HCT116 (cell line): ENCODE results near the gene SGMS2.

Experiments
- CEBPB ChIP-seq: IDR thresholded peaks from 2 replicates; pipeline ENCODE4 v1.6.1; 2012; ENCODE audit warnings: low read depth
- CTCF ChIP-seq, 3 experiments: fragments of 200-600 bp in 1 of 3; sonication (generic) in 1 of 3; IDR thresholded peaks in 2 of 3; conservative IDR thresholded peaks in 1 of 3; 2 replicates each; pipeline ENCODE4 v1.5.1; 2012 to 2017; ENCODE audit warnings: low read depth in 2 of 3, low read length in 2 of 3, antibody characterized with exemption in 1 of 3, borderline replicate concordance in 1 of 3, control low read depth in 1 of 3, mild to moderate bottlenecking in 1 of 3, mixed read lengths in 1 of 3, mixed run types in 1 of 3, moderate library complexity in 1 of 3; ENCODE audit not compliant: insufficient read depth in 1 of 3
- ELF1 ChIP-seq: IDR thresholded peaks from 2 replicates; pipeline ENCODE4 v1.6.1; 2012; ENCODE audit warnings: low read depth, borderline replicate concordance
- EZH2 ChIP-seq: fragments of 200-600 bp; sonication (generic); IDR thresholded peaks from 2 replicates; pipeline ENCODE4 v1.6.1; 2017; ENCODE audit warnings: antibody characterized with exemption, mixed run types
- EZH2phosphoT487 ChIP-seq: fragments of 200-600 bp; IDR thresholded peaks from 2 replicates; pipeline ENCODE4 v1.6.1; 2018; ENCODE audit warnings: antibody characterized with exemption, borderline replicate concordance
- MAX ChIP-seq: IDR thresholded peaks from 2 replicates; pipeline ENCODE4 v1.6.1; 2012
- POLR2A ChIP-seq: IDR thresholded peaks from 2 replicates; pipeline ENCODE4 v1.7.0; 2011; ENCODE audit warnings: borderline replicate concordance; ENCODE audit not compliant: insufficient read depth, insufficient read length; ENCODE audit errors: extremely low read depth
- POLR2AphosphoS5 ChIP-seq: IDR thresholded peaks from 2 replicates; pipeline ENCODE4 v1.6.1; 2011; ENCODE audit warnings: mild to moderate bottlenecking, low read depth, low read length, moderate library complexity
- RAD21 ChIP-seq: IDR thresholded peaks from 2 replicates; pipeline ENCODE4 v1.6.1; 2012; ENCODE audit warnings: low read depth, mild to moderate bottlenecking
- REST ChIP-seq: IDR thresholded peaks from 2 replicates; pipeline ENCODE4 v1.6.1; 2012; ENCODE audit warnings: low read depth
- SIN3A ChIP-seq: IDR thresholded peaks from 2 replicates; pipeline ENCODE4 v1.6.1; 2012; ENCODE audit warnings: low read depth
- ZFX ChIP-seq: fragments of 450-650 bp; IDR thresholded peaks from 2 replicates; pipeline ENCODE4 v1.6.1; 2017

- no peak for TF ChIP-seq SIN3A
- no peak for TF ChIP-seq CTCF (IDR thresholded peaks at IDR 0.05 in 2 of 3, conservative IDR thresholded peaks at IDR 0.05 in 1 of 3; ENCODE audit: borderline replicate concordance in 1 of 3, insufficient read depth in 1 of 3, low read depth in 2 of 3, low read length in 2 of 3)
- no peak for TF ChIP-seq POLR2A
- TF ChIP-seq CEBPB, result no peak
- TF ChIP-seq EZH2, result no peak
- TF ChIP-seq REST, result no peak
- no peak for TF ChIP-seq EZH2phosphoT487
- TF ChIP-seq MAX, result no peak
- no peak for TF ChIP-seq POLR2AphosphoS5
- no peak for TF ChIP-seq ELF1
- no peak for TF ChIP-seq RAD21
- no peak for TF ChIP-seq ZFX
Observed at GRCh38 chr4:107799669-107800450, 24.9 kb upstream of the SGMS2 start.
